Ovary (tissue), 9 donors: Measurements from ENCODE around the gene IL18BP. TPM values are rescaled to one million over a fixed set of nuclear protein-coding genes. Genes with fewer than 3 reads are reported as not detected.

Experiments
- DNase-seq, 5 donors: peaks; one replicate each; pipeline ENCODE4 v3.0.0-alpha.2; 2019 to 2020
- H3K27ac ChIP-seq, 2 donors: fragments of 200-600 bp; one replicate each; pipeline versions ENCODE4 v1.5.1 to v1.8.0; 2019 to 2022
- H3K27me3 ChIP-seq: fragments of 200-600 bp; one replicate; pipeline ENCODE4 v1.8.0; 2022
- H3K36me3 ChIP-seq: fragments of 200-600 bp; sonication (generic); one replicate; pipeline ENCODE4 v1.5.1; 2019
- H3K4me1 ChIP-seq: one replicate; pipeline ENCODE4 v1.8.1; 2013; ENCODE audit warnings: mild to moderate bottlenecking, moderate library complexity; ENCODE audit not compliant: insufficient read depth
- H3K4me3 ChIP-seq: fragments of 200-600 bp; sonication (generic); one replicate; pipeline ENCODE4 v1.5.1; 2017
- H3K9me3 ChIP-seq, 2 donors: fragments of 200-600 bp in 1 of 2; sonication (generic) in 1 of 2; one replicate each; pipeline versions ENCODE4 v1.5.1 to v1.8.1; 2013 to 2019; ENCODE audit warnings: mild to moderate bottlenecking in 1 of 2, moderate library complexity in 1 of 2
- EP300 ChIP-seq: sonication (generic); formaldehyde crosslinking; IDR thresholded peaks from one replicate; pipeline ENCODE4 v1.6.1; 2017; ENCODE audit warnings: antibody characterized with exemption
- POLR2A ChIP-seq: fragments of 450-650 bp; IDR thresholded peaks from one replicate; pipeline ENCODE4 v1.6.1; 2017; ENCODE audit warnings: antibody characterized with exemption, mild to moderate bottlenecking, moderate library complexity
- WGBS, 3 donors: extraction: QIAGEN DNeasy Blood & Tissue Kit in 1 of 3; methylation state at CpG; one replicate each; pipeline versions ENCODE4 v1.1.5 to v1.1.7; 2013 to 2017; 5-methylcytosine and 5-hydroxymethylcytosine counted together
- intact Hi-C, 4 donors: fragments of 100-400 bp; cut with DNase I; formaldehyde crosslinking; loops; one replicate each; pipeline versions ENCODE4 v1.11.0 to v1.15.1; 2022 to 2023
- polyA plus RNA-seq, 2 donors: library from polyadenylated mRNA; stranded (reverse); fragments of 200-250 nt in 1 of 2; fragments of 350-450 nt in 1 of 2; fragmentation: Illumina TruSeq in 1 of 2; extraction: RNeasy Lipid Tissue Mini Kit (QIAGEN cat#74804) in 1 of 2; gene quantifications; one replicate each; pipeline ENCODE4 v1.2.3, GENCODE V29; 2013 to 2014
- total RNA-seq, 7 donors: library from RNA; depleted of rRNA in 2 of 7; stranded (reverse); fragments of >200 nt in 2 of 7; fragmentation: NEBNext Ultra II Directional in 3 of 7; extraction: Animal tissue kit (Norgen Biotek cat#: 25700) in 3 of 7; gene quantifications; one replicate each; pipeline versions ENCODE4 v1.1.0 to v1.2.4, GENCODE V29; 2016 to 2023
- TF ChIP-seq, protein P1 (sequence below), 3 donors: fragments of 450-650 bp in 2 of 3; fragments of 200-600 bp in 1 of 3; IDR thresholded peaks; one replicate each; pipeline versions ENCODE4 v1.5.1 to v1.8.0; 2016 to 2022; ENCODE audit warnings: antibody characterized with exemption in 3 of 3, mild to moderate bottlenecking in 1 of 3
- donor health status: DM: no; HTN: no; CAD: no; lungs with moderate emphysema.
- donor health status: DM: no; HTN: no; CAD: no.
- donor health status: Bipolar disorder and iron deficiency.
- donor health status: DM: yes; HTN: yes; CAD: no.
- donor health status: DM: no; HTN: no; CAD: no.
- donor health status: DM: yes; HTN: yes; CAD: no.

Gene IL18BP
- total and polyA plus RNA-seq, 9 donors: 4.6 to 17.1 (median 8.8) TPM

DNA sequence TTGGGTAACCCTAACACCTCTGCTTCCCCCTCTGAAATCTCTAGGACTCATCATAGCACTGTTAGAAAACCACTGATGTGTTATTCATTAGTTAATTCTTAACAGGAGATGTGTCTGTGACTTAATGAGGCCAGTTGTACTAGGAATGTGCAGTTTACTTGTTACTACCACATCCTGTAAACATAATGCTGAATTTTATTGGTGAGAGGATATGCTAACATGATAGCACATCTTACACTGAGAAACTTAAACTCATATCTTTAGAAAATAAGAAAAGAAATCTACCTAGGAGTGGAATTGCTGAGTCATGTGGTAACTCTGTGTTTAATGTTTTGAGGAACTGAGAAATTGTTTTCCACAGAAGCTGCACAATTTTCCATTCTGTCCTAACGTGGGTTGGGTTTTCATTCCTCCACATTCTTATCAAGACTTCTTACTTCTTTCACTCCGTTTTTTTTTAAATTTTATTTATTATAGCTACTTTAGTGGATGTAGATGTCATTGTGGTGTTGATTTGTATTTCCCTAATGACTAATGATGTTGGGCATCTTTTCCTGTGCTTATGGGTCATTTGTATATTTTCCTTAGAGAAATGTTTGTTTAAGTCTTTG lies 36.2 kb upstream of the IL18BP start:
- Histone ChIP-seq H3K36me3 (no peaks in the 10 kb centered on the region), H3K9me3 (no peaks in the 10 kb centered on the region), H3K4me3 (no peak overlapping the region), H3K27me3 (no peaks in the 10 kb centered on the region), H3K4me1 (no peaks in the 10 kb centered on the region), H3K27ac (no peak overlapping the region)
- no peak for DNase-seq
- WGBS, 3 donors: 2 to 6% (median 5%) methylated on average over 2 of the region's 2 CpGs
- intact Hi-C loops: no loop called here
- TF ChIP-seq POLR2A: no peak
- TF ChIP-seq EP300: no peak
- TF ChIP-seq, protein P1, sequence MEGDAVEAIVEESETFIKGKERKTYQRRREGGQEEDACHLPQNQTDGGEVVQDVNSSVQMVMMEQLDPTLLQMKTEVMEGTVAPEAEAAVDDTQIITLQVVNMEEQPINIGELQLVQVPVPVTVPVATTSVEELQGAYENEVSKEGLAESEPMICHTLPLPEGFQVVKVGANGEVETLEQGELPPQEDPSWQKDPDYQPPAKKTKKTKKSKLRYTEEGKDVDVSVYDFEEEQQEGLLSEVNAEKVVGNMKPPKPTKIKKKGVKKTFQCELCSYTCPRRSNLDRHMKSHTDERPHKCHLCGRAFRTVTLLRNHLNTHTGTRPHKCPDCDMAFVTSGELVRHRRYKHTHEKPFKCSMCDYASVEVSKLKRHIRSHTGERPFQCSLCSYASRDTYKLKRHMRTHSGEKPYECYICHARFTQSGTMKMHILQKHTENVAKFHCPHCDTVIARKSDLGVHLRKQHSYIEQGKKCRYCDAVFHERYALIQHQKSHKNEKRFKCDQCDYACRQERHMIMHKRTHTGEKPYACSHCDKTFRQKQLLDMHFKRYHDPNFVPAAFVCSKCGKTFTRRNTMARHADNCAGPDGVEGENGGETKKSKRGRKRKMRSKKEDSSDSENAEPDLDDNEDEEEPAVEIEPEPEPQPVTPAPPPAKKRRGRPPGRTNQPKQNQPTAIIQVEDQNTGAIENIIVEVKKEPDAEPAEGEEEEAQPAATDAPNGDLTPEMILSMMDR (IDR thresholded peaks at IDR 0.05): no peak

DNA sequence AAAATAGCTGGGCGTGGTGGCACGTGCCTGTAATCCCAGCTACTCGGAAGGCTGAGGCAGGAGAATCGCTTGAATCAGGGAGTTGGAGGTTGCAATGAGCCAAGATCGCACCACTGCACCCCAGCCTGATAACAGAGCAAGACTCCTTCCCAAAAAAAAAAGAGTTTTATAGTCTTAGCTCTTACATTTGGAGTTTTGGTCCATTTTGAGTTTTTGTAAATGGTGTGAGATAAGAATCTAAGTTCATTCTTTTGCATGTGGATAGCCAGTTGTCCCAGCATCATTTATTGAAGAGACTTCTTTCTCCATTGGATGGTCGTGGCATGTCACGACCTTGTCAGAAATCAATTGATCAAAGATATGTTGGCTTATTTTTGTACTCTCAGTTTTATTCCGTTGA lies 35.2 kb upstream of the IL18BP start:
- Histone ChIP-seq H3K4me3 (no peak overlapping the region), H3K4me1 (no peaks in the 10 kb centered on the region), H3K9me3 (no peaks in the 10 kb centered on the region), H3K27ac (no peak overlapping the region), H3K36me3 (no peaks in the 10 kb centered on the region), H3K27me3 (no peaks in the 10 kb centered on the region)
- DNase-seq: no peak
- intact Hi-C loops: no loop called here
- TF ChIP-seq, protein P1 (IDR thresholded peaks at IDR 0.05): no peak
- no peak for TF ChIP-seq POLR2A
- no peak for TF ChIP-seq EP300
- WGBS, 3 donors: 90 to 94% (median 92%) methylated on average over 8 of the region's 8 CpGs

DNA sequence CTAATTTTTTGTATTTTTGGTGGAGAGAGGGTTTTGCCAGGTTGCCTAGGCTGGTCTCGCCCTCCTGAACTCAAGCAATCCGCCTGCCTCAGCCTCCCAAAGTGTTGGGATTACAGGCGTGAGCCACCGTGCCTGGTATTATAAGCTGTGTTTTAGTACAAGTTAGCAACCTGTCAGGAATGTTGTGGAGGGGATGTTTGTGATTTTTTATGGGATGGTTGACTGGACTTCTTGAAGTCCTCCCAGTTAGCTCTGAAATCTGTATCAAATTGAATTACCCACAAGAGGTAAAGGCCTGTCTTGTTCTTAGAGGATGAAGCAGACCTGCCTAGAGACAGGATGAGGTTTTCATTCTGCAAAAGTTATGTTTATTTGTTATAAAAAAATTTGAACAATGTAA lies 34.1 kb upstream of the IL18BP start:
- H3K4me1 ChIP-seq: no peaks in the 10 kb centered on the region
- no peaks in the 10 kb centered on the region for H3K27me3 ChIP-seq
- TF ChIP-seq EP300: no peak
- no peak for TF ChIP-seq POLR2A
- TF ChIP-seq, protein P1 (IDR thresholded peaks at IDR 0.05): no peak
- H3K4me3 ChIP-seq: no peak overlapping the region
- WGBS, 3 donors: 94 to 96% (median 95%) methylated on average over 4 of the region's 4 CpGs
- intact Hi-C loops: no loop called here
- no peak for DNase-seq
- no peak overlapping the region for H3K27ac ChIP-seq
- H3K36me3 ChIP-seq: no peaks in the 10 kb centered on the region
- H3K9me3 ChIP-seq: no peaks in the 10 kb centered on the region

DNA sequence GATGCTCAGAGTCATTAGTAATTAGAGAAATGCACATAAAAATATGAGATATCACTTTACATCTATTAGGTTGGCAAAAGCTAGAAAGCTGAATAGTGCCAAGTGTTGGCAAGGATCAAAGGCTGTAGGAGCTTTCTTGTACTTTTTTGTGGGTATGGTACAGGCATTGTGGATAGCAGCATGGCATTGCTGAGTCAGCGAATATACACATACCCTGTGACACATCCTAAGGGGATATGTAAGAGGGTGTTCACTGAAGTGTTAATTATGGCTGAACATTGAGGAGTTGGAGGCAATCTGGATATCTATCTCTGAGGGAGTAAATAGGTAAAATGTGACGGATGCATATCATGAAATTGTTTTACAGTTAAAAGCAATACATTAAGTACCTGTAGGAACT lies 27.0 kb upstream of the IL18BP start:
- Histone ChIP-seq H3K4me1 (no peaks in the 10 kb centered on the region), H3K36me3 (no peaks in the 10 kb centered on the region), H3K9me3 (no peaks in the 10 kb centered on the region), H3K27me3 (no peaks in the 10 kb centered on the region), H3K4me3 (no peak overlapping the region), H3K27ac (no peak overlapping the region)
- TF ChIP-seq EP300 (no peak), POLR2A (no peak)
- TF ChIP-seq, protein P1 (IDR thresholded peaks at IDR 0.05): no peak
- WGBS, 3 donors: 95 to 98% (median 97%) methylated on average over 2 of the region's 2 CpGs
- intact Hi-C loops: loop anchor here in 1 of 4 donors (10.0 kb wide), 1 partner anchor 163 kb away; the partner anchor contains the start of gene FOLR3
- no peak for DNase-seq
